HG02759 (cell line): ENCODE data around the gene USP17L24.
"Not testable (repeated sequence)": the region's sequence is repeated elsewhere in the genome, so short reads cannot be mapped to it uniquely, and the experiment has no call there.

Source experiments
- ATAC-seq: cut with Tn5 transposase; IDR thresholded peaks from one replicate; pipeline ENCODE4 v1.9.1; 2021; ENCODE audit warnings: mild to moderate bottlenecking, moderate library complexity; ENCODE audit not compliant: unreplicated experiment

USP17L24 gene, protein sequence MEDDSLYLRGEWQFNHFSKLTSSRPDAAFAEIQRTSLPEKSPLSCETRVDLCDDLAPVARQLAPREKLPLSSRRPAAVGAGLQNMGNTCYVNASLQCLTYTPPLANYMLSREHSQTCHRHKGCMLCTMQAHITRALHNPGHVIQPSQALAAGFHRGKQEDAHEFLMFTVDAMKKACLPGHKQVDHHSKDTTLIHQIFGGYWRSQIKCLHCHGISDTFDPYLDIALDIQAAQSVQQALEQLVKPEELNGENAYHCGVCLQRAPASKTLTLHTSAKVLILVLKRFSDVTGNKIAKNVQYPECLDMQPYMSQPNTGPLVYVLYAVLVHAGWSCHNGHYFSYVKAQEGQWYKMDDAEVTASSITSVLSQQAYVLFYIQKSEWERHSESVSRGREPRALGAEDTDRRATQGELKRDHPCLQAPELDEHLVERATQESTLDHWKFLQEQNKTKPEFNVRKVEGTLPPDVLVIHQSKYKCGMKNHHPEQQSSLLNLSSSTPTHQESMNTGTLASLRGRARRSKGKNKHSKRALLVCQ

DNA sequence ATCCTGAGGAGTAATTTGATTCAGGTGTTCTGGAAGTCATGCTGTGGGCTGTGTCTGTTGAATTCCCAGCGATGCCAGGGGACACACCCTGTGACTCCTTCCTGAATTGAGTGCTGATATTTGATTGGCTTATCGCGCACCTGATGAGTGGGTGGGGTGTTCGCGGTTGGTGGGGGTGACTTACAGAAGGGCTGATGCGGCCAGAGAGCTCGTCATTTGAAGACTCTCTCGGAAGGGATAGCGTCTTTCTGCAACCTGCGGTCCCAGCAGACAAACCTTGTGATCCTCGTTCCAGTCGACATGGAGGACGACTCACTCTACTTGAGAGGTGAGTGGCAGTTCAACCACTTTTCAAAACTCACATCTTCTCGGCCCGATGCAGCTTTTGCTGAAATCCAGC lies at the start of gene USP17L24:
Gene USP17L24 (plus strand): TSS at position 301 of the 400 bp plus-strand sequence. CDS start 0 bp downstream, at position 301.
- not testable (repeated sequence) for ATAC-seq

DNA sequence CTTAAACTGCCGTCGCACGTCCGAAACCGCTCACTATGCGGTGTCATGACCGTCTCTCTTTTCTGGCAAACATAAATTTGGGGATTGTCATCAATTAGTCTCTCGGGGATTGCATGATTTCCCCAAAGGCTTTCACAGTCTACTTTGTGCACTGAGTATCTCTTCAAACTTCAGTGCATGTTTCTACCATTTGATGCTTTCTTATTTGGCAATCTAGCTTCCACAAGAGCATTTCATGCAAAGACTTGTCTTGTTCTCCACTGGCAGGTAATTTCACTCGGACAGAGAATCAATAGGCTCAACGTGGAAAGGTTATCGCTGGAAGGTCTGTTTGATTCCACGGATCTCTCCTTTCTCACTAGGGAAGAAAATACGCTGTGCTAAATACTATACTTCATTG lies 774 bp upstream of the USP17L24 start:
- not testable (repeated sequence) for ATAC-seq

DNA sequence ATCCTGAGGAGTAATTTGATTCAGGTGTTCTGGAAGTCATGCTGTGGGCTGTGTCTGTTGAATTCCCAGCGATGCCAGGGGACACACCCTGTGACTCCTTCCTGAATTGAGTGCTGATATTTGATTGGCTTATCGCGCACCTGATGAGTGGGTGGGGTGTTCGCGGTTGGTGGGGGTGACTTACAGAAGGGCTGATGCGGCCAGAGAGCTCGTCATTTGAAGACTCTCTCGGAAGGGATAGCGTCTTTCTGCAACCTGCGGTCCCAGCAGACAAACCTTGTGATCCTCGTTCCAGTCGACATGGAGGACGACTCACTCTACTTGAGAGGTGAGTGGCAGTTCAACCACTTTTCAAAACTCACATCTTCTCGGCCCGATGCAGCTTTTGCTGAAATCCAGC lies 4.6 kb downstream of the USP17L24 start, which contains the start of gene USP17L25:
Gene USP17L25 (plus strand): TSS at position 301 of the 400 bp plus-strand sequence. CDS start 0 bp downstream, at position 301.
- not testable (repeated sequence) for ATAC-seq

DNA sequence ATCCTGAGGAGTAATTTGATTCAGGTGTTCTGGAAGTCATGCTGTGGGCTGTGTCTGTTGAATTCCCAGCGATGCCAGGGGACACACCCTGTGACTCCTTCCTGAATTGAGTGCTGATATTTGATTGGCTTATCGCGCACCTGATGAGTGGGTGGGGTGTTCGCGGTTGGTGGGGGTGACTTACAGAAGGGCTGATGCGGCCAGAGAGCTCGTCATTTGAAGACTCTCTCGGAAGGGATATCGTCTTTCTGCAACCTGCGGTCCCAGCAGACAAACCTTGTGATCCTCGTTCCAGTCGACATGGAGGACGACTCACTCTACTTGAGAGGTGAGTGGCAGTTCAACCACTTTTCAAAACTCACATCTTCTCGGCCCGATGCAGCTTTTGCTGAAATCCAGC lies 9.4 kb downstream of the USP17L24 start, which contains the start of gene USP17L26:
Gene USP17L26 (plus strand): TSS at position 301 of the 400 bp plus-strand sequence. CDS start 0 bp downstream, at position 301.
- not testable (repeated sequence) for ATAC-seq

DNA sequence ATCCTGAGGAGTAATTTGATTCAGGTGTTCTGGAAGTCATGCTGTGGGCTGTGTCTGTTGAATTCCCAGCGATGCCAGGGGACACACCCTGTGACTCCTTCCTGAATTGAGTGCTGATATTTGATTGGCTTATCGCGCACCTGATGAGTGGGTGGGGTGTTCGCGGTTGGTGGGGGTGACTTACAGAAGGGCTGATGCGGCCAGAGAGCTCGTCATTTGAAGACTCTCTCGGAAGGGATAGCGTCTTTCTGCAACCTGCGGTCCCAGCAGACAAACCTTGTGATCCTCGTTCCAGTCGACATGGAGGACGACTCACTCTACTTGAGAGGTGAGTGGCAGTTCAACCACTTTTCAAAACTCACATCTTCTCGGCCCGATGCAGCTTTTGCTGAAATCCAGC lies 14.1 kb downstream of the USP17L24 start, which contains the start of gene USP17L5:
Gene USP17L5 (plus strand): TSS at position 301 of the 400 bp plus-strand sequence. CDS start 0 bp downstream, at position 301.
- not testable (repeated sequence) for ATAC-seq

DNA sequence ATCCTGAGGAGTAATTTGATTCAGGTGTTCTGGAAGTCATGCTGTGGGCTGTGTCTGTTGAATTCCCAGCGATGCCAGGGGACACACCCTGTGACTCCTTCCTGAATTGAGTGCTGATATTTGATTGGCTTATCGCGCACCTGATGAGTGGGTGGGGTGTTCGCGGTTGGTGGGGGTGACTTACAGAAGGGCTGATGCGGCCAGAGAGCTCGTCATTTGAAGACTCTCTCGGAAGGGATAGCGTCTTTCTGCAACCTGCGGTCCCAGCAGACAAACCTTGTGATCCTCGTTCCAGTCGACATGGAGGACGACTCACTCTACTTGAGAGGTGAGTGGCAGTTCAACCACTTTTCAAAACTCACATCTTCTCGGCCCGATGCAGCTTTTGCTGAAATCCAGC lies 18.9 kb downstream of the USP17L24 start, which contains the start of gene USP17L27:
Gene USP17L27 (plus strand): TSS at position 301 of the 400 bp plus-strand sequence. CDS start 0 bp downstream, at position 301.
- not testable (repeated sequence) for ATAC-seq

DNA sequence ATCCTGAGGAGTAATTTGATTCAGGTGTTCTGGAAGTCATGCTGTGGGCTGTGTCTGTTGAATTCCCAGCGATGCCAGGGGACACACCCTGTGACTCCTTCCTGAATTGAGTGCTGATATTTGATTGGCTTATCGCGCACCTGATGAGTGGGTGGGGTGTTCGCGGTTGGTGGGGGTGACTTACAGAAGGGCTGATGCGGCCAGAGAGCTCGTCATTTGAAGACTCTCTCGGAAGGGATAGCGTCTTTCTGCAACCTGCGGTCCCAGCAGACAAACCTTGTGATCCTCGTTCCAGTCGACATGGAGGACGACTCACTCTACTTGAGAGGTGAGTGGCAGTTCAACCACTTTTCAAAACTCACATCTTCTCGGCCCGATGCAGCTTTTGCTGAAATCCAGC lies 23.6 kb downstream of the USP17L24 start, which contains the start of gene USP17L28:
Gene USP17L28 (plus strand): TSS at position 301 of the 400 bp plus-strand sequence. CDS start 0 bp downstream, at position 301.
- ATAC-seq = not testable (repeated sequence)

DNA sequence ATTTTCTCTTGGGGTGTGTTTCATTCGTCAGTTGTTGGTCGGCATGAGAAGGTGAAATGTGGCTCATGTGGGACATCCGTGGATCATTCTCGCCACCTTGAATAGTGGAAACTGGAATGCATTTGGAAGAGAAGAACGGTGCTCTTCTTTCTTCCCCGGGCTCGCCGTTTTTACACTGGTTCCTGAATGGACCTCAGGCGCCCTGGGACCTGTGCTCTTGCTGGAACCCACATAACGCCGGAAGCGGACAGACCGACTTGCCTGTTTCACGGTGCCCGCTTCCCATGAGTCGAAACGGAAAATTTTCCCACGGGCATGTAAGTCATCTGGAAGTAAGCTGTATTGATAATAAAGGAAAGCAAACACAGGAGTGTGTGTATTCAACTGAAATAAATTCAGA lies 25.9 kb downstream of the USP17L24 start:
- not testable (repeated sequence) for ATAC-seq

DNA sequence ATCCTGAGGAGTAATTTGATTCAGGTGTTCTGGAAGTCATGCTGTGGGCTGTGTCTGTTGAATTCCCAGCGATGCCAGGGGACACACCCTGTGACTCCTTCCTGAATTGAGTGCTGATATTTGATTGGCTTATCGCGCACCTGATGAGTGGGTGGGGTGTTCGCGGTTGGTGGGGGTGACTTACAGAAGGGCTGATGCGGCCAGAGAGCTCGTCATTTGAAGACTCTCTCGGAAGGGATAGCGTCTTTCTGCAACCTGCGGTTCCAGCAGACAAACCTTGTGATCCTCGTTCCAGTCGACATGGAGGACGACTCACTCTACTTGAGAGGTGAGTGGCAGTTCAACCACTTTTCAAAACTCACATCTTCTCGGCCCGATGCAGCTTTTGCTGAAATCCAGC lies 28.4 kb downstream of the USP17L24 start, which contains the start of gene USP17L29:
Gene USP17L29 (plus strand): TSS at position 301 of the 400 bp plus-strand sequence. CDS start 0 bp downstream, at position 301.
- not testable (repeated sequence) for ATAC-seq

DNA sequence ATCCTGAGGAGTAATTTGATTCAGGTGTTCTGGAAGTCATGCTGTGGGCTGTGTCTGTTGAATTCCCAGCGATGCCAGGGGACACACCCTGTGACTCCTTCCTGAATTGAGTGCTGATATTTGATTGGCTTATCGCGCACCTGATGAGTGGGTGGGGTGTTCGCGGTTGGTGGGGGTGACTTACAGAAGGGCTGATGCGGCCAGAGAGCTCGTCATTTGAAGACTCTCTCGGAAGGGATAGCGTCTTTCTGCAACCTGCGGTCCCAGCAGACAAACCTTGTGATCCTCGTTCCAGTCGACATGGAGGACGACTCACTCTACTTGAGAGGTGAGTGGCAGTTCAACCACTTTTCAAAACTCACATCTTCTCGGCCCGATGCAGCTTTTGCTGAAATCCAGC lies 37.9 kb downstream of the USP17L24 start, which contains the start of gene USP17L30:
Gene USP17L30 (plus strand): TSS at position 301 of the 400 bp plus-strand sequence. CDS start 0 bp downstream, at position 301.
- not testable (repeated sequence) for ATAC-seq
